Stimulated activated naive CD8-positive, alpha-beta T cell treated with anti-CD3 and anti-CD28 coated beads, Interleukin-15, Interleukin-2, amounts not matched to agents 100 ng/mL and 50 ng/mL, for 24 hours (primary cell): ENCODE data around the gene DYNLT5.
A peak's percentile ranks its signal among the peaks of the same experiment; 100 is the strongest.
"Not testable (repeated sequence)": the region's sequence is repeated elsewhere in the genome, so short reads cannot be mapped to it uniquely, and the experiment has no call there.

Experiments
- H3K27ac Mint-ChIP-seq: one replicate; pipeline ENCODE4 v1.8.0; 2021; ENCODE audit warnings: mild to moderate bottlenecking, mixed read lengths
- H3K27me3 Mint-ChIP-seq: one replicate; pipeline ENCODE4 v1.8.0; 2021; ENCODE audit warnings: mixed read lengths
- H3K36me3 Mint-ChIP-seq: one replicate; pipeline ENCODE4 v1.8.0; 2021; ENCODE audit warnings: low read depth, mixed read lengths
- H3K4me1 Mint-ChIP-seq: one replicate; pipeline ENCODE4 v1.8.0; 2021; ENCODE audit warnings: low read depth, mixed read lengths
- H3K4me3 Mint-ChIP-seq: one replicate; pipeline ENCODE4 v1.8.0; 2021; ENCODE audit warnings: mild to moderate bottlenecking, mixed read lengths
- H3K9me3 Mint-ChIP-seq: one replicate; pipeline ENCODE4 v1.8.0; 2021; ENCODE audit warnings: mixed read lengths

DYNLT5 gene

DNA sequence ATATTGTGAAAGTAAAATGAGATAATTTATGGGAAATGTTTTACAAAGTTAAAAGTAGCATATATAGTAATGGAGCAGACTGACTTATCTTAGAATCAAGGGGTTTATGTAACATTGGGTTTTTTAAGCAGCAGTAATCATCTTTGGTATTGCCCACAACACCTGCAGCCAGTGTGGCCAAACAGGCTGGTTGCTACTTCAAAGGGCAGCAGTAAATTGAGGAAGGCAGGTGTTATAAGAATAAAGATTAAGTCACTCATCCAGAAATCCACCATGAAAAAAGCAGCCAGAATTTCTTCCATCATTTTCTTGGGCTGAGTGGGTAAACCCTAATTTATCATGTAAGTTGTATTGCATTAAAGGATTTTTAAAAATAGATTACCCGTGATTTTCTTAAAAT is 16.7 kb downstream of the DYNLT5 start:
- Mint-ChIP-seq H3K27ac (no peak overlapping the region), H3K4me1 (peaks cover 36% of the 10 kb centered on the region), H3K4me3 (peak overlapping the region; percentile 22), H3K27me3 (no peaks in the 10 kb centered on the region), H3K9me3 (no peaks in the 10 kb centered on the region), H3K36me3 (no peaks in the 10 kb centered on the region)

DNA sequence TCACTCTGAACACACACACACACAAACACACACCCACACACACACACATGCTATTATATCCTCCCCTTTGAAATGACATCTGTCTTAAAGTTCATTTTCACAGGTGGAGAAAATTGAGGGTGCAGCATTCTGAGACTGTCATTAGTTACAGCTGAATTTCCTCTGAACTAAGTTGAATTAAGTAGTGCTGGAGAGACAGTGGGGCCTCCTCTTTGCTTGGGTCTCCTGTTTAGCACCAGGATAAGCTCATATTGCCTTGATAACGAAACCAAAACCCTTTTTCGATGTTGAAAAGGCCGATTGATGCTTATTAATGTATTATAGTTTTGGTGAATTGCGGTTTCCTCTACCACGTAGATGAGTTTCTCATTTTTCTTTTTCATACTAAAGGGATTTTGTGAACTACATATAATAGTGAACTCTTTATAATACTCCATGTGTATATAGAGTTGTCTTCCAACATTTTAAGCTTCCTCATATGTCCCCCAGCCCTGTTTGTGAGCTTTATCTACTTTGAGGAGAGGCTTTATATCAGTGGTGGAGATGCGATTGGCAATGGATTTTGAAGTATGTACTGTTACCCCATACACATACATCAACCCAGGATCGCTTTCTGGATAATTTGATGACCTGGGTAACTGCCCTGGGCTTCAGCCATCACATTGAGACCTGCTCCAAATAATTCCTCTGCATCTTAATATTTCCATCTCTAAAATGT is 17.4 kb downstream of the DYNLT5 start:
- Mint-ChIP-seq H3K27ac (peak overlapping the region; percentile 67), H3K27me3 (no peaks in the 10 kb centered on the region), H3K9me3 (no peaks in the 10 kb centered on the region), H3K4me1 (peaks cover 36% of the 10 kb centered on the region), H3K36me3 (no peaks in the 10 kb centered on the region), H3K4me3 (peak overlapping the region; percentile 22)

DNA sequence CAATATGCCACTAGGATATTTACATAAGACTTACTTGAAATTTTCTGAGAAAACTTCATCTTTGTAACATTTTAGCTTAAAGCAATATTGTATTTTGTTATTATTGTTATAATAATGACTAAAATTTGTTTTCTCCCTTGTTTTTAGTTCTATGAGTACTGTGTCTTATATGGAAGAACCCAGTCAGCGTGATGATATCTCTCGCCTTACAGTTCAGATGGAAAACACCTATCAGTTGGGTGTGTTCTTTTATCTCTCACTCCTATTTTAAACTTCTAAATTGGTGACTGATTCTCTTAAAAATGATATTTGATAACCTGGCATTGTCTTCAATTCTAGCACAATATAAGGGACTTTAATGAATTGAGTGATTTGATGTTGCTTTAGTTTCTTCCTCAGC is 18.0 kb downstream of the DYNLT5 start:
- Mint-ChIP-seq H3K36me3 (no peaks in the 10 kb centered on the region), H3K9me3 (no peaks in the 10 kb centered on the region), H3K4me3 (peak overlapping the region; percentile 22), H3K4me1 (peaks cover 36% of the 10 kb centered on the region), H3K27me3 (no peaks in the 10 kb centered on the region), H3K27ac (no peak overlapping the region)

DNA sequence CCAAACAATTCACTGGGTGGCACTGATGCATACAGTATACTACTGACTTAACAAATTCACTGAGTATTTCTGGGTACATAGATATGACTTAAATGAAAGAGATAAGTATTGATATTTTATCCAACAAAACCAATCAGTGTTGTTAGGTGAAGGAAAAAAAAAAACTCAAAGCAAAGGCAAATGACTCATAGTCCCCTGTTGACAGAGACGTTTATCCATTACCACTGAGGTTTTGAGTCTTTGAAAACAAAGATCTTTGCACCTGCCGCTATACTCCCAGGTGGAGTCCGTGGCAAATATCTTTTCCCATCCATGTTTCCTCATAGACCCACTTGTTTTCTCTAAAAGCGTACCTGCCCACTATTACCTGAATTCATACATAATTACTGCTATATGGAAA is 18.4 kb downstream of the DYNLT5 start:
- Mint-ChIP-seq H3K36me3 (no peaks in the 10 kb centered on the region), H3K9me3 (no peaks in the 10 kb centered on the region), H3K4me3 (peak overlapping the region; percentile 22), H3K27me3 (no peaks in the 10 kb centered on the region), H3K4me1 (peaks cover 36% of the 10 kb centered on the region), H3K27ac (no peak overlapping the region)

DNA sequence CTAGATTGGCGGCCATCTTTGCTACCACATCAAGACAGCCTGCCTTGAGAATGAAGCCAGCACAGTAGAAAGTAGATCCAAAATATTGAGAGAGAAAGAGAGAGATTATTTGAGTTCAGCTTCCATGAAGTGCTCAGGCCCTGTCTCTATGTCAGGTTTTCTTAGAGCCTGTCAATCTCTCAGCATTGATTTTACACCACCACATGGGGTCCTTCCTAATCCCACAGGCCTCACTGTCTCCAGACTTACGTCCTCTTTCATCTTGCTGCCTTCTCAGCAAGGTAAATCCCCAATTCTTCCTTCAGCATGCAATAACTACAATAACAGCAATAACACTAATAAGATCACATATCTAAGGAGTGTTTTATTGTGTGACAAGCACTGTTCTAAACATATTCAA is 21.0 kb downstream of the DYNLT5 start:
- no peak overlapping the region for H3K27ac Mint-ChIP-seq
- no peaks in the 10 kb centered on the region for H3K9me3 Mint-ChIP-seq
- peaks cover 30% of the 10 kb centered on the region for H3K4me1 Mint-ChIP-seq
- no peak overlapping the region for H3K4me3 Mint-ChIP-seq
- no peaks in the 10 kb centered on the region for H3K27me3 Mint-ChIP-seq
- H3K36me3 Mint-ChIP-seq, result no peaks in the 10 kb centered on the region

DNA sequence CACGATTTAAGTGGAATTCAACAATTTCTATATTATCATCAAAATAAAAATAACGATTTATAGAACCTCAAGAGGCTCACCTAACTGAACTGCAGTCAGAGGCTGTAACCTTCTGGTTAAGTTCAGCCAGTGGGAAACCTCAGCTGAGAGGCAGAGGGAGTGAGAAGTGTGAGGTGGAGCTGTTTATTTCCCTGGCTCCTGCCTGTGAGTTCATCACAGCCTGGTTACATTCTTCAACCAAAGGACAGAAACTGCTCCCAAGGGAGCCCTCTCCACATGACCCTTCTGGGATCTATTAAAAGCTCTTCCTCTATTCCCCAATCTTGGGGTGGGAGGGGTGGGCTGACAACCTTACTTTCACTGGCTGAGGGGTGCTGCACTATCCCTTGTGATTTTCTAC is 22.2 kb downstream of the DYNLT5 start:
- H3K27me3 Mint-ChIP-seq, result no peaks in the 10 kb centered on the region
- H3K4me1 Mint-ChIP-seq, result peaks cover 18% of the 10 kb centered on the region
- no peaks in the 10 kb centered on the region for H3K36me3 Mint-ChIP-seq
- H3K27ac Mint-ChIP-seq, result no peak overlapping the region
- no peaks in the 10 kb centered on the region for H3K9me3 Mint-ChIP-seq
- no peak overlapping the region for H3K4me3 Mint-ChIP-seq

DNA sequence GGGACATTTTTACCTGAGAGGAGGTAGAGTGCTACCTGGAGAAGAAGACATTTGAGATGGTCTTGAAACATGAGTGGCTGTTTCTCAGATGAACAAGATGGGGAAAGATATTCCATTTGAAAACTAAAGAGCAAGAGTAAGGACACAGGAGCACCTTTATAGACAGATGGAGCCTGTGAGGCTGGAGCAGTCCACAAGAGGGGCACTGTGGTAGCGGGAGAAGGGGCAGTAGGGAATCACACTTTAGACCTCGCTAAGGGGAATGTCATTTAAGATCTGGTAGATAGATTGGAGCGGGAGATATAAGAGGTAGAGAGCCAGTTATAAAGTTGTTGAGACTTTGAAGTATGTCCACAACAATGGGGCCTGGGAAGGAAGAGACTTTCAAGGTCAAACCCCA is 23.4 kb downstream of the DYNLT5 start:
- Mint-ChIP-seq H3K4me3 (no peak overlapping the region), H3K27me3 (no peaks in the 10 kb centered on the region), H3K27ac (no peak overlapping the region), H3K36me3 (no peaks in the 10 kb centered on the region), H3K4me1 (peaks cover 6% of the 10 kb centered on the region), H3K9me3 (no peaks in the 10 kb centered on the region)

DNA sequence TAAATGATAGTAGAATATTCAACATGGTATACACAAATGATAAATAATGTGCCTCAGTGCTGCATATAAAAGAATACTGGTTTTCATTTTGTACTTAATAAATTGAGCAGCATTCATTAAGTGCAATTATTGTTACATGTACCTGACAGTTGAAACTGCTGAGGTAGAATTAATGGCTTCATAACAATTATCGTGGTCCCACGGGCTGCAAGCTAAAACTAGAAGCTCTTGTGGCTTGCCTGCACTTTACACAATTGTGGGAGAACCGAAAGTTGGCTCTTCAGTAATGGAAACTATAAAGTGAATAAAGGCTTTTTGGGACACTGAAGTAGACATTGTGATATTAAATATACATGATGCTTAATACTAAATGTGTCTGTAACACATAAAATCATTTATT is 25.6 kb downstream of the DYNLT5 start:
- Mint-ChIP-seq H3K4me1 (no peaks in the 10 kb centered on the region), H3K27me3 (no peaks in the 10 kb centered on the region), H3K36me3 (no peaks in the 10 kb centered on the region), H3K9me3 (no peaks in the 10 kb centered on the region), H3K27ac (no peak overlapping the region), H3K4me3 (no peak overlapping the region)

DNA sequence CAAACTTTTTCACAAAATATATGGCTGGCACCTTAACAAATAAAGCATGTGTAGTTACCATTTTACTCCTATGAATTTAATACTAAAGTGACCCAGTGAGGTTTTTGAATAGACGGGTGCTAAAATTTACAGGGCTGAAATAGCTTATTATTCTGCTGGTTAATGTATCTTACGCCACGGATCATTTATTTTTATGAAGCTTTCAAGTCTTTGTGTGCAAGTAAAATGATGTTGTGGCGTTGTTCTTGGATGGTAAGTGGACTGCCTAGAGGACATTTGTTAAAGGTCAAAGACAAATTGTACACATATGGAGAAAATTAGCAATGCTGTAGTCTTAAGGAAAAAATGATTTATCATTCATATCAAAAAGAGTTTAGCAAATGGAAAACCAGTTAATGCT is 26.0 kb downstream of the DYNLT5 start:
- no peaks in the 10 kb centered on the region for H3K4me1 Mint-ChIP-seq
- H3K9me3 Mint-ChIP-seq, result no peaks in the 10 kb centered on the region
- H3K4me3 Mint-ChIP-seq, result no peak overlapping the region
- H3K27ac Mint-ChIP-seq, result no peak overlapping the region
- H3K27me3 Mint-ChIP-seq, result no peaks in the 10 kb centered on the region
- H3K36me3 Mint-ChIP-seq, result no peaks in the 10 kb centered on the region

DNA sequence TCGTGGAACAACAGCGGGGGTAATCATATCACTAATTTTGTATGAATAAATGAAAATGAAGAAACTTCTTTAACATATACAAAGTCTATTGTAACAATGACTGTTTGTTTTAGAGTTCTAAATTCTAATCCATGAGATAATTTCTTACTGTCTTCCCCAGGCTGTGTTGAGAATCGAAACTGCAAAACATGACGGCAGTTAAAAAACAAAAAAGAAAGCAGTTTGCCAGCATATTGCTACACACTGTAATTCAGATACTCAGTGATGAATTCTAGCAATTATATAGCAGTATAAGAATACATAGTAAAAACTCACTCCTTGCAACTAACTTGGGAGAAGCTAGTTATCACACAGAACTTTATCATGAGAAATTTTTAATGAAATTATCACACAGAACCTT is 26.7 kb downstream of the DYNLT5 start:
- H3K27ac Mint-ChIP-seq, result no peak overlapping the region
- no peaks in the 10 kb centered on the region for H3K4me1 Mint-ChIP-seq
- H3K36me3 Mint-ChIP-seq, result no peaks in the 10 kb centered on the region
- no peak overlapping the region for H3K4me3 Mint-ChIP-seq
- H3K27me3 Mint-ChIP-seq, result no peaks in the 10 kb centered on the region
- no peaks in the 10 kb centered on the region for H3K9me3 Mint-ChIP-seq

DNA sequence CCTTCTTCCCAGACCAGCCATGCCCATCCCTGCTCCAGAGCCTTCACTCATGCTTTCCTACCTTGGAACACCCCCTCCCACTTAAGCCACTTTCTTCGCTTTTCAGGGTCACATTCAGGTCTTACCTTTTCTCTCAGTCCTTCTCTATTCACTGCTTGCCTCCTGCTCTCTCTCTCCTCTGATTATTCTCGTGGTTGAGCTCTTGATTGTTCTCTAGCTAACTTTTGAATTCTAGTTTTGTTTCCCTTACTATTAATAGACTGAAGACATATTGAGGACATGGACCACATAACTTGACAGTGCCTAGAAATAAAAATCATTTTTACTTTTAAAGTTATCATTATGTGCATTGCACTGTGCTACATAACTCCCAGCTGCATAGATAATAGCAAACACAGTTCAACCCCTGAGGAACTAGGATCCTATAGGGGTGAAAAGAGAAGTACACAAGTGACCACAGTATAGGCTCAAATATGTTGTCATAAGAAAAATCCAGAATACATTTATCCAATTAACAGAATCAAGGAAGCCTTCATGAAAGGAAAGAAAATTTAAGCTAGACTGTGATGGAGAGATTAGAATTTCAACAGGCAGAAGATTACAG is 27.3 kb downstream of the DYNLT5 start:
- Mint-ChIP-seq H3K27me3 (no peaks in the 10 kb centered on the region), H3K27ac (no peak overlapping the region)

DNA sequence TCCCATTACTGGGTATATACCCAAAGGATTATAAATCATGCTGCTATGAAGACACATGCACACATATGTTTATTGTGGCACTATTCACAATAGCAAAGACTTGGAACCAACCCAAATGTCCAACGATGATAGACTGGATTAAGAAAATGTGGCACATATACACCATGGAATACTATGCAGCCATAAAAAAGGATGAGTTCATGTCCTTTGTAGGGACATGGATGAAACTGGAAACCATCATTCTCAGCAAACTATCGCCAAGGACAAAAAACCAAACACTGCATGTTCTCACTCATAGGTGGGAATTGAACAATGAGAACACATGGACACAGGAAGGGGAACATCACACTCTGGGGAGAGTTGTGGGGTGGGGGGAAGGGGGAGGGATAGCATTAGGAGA is 33.5 kb downstream of the DYNLT5 start:
- H3K9me3 Mint-ChIP-seq, H3K4me3 Mint-ChIP-seq, H3K27ac Mint-ChIP-seq, H3K27me3 Mint-ChIP-seq, H3K36me3 Mint-ChIP-seq: not testable (repeated sequence)
- peaks cover 27% of the 10 kb centered on the region for H3K4me1 Mint-ChIP-seq

More for the DNA sequence above, 27.3 kb downstream of the DYNLT5 start:
- no peaks in the 10 kb centered on the region for H3K9me3 Mint-ChIP-seq
- no peaks in the 10 kb centered on the region for H3K4me1 Mint-ChIP-seq
- no peak overlapping the region for H3K4me3 Mint-ChIP-seq
- no peaks in the 10 kb centered on the region for H3K36me3 Mint-ChIP-seq

DNA sequence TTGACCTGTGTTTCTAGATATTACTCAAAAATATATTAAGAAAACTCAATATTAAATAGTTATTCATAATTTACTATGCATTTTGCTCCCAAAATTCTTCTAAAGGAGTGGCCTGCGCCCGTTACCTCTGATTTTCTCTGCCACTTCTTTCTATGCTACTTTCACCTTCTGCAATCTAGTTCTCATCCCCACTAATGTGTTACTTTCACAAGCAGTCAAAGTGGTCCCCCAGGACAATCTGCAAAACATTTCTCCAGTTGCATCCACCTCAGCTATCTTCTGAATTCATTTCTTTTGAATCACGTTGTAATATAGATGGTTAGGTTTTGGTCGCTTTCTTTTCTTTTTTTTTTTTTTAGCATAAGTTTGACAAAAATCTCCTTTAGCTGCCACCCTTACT is 35.4 kb downstream of the DYNLT5 start:
- H3K4me1 Mint-ChIP-seq, result peaks cover 27% of the 10 kb centered on the region
- peak overlapping the region; percentile 73 for H3K4me3 Mint-ChIP-seq
- H3K27ac Mint-ChIP-seq, result peak overlapping the region; percentile 29
- H3K36me3 Mint-ChIP-seq, result no peaks in the 10 kb centered on the region
- H3K9me3 Mint-ChIP-seq, result no peaks in the 10 kb centered on the region
- no peaks in the 10 kb centered on the region for H3K27me3 Mint-ChIP-seq

DNA sequence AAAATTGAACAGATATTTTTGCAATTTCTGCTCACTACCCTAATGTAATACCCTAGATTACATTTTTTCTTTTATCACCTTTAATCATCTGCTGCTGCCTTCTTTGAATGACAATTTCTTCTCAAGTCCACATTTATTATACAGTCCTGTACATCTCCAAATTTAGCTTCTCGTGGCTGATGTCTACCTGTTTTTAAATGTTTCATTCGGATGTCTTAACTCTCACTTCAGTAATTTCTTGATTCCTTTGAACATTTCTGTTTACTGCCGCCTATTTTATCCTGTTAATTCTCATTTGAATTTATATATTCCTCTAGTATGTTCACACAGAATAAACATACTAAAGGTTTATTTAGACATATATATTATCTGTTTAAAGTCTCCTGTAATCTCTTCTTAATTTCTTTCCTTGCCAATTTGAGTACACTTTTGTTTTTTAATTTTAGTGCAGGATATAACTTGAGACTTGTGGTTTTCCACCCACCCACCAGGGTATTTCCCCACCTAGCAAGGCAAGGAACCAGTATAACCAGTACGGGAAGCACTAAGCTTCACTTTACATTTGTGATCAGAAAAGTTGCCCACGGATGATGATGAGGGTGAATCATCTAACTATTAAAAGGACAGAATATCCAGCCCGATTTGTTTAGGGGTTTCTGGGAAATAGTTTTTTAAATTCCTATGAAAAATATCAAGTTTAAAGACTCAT is 36.1 kb downstream of the DYNLT5 start:
- no peaks in the 10 kb centered on the region for H3K36me3 Mint-ChIP-seq
- H3K27me3 Mint-ChIP-seq, result no peaks in the 10 kb centered on the region
- H3K4me3 Mint-ChIP-seq, result peak overlapping the region; percentile 73
- H3K27ac Mint-ChIP-seq, result peak overlapping the region; percentile 80
- no peaks in the 10 kb centered on the region for H3K9me3 Mint-ChIP-seq
- H3K4me1 Mint-ChIP-seq, result peaks cover 27% of the 10 kb centered on the region
